H9 (cell line): ENCODE results near the gene RRAGB. TPM values are rescaled to one million over a fixed set of nuclear protein-coding genes. Genes with fewer than 3 reads are reported as not detected.
"Not testable (repeated sequence)": the region's sequence is repeated elsewhere in the genome, so short reads cannot be mapped to it uniquely, and the experiment has no call there.

Source experiments
- DNase-seq: peaks from one replicate; pipeline ENCODE4 v3.0.0-alpha.2; 2017
- H2AFZ ChIP-seq: one replicate; pipeline ENCODE4 v1.6.1; 2013; ENCODE audit warnings: mild to moderate bottlenecking, low read length, control low read depth, moderate library complexity
- H2AK5ac ChIP-seq: 2 replicates; pipeline ENCODE4 v1.6.1; 2013; ENCODE audit warnings: low read length, control low read depth, mixed read lengths; ENCODE audit not compliant: insufficient read length
- H2BK120ac ChIP-seq: one replicate; pipeline ENCODE4 v1.6.1; 2013; ENCODE audit warnings: low read depth, mild to moderate bottlenecking, low read length, control low read depth, inconsistent platforms; ENCODE audit not compliant: poor library complexity, severe bottlenecking
- H2BK12ac ChIP-seq: 2 replicates; pipeline ENCODE4 v1.6.1; 2013; ENCODE audit warnings: low read length, control low read depth, mixed read lengths, low read depth; ENCODE audit not compliant: insufficient read length
- H2BK15ac ChIP-seq: 2 replicates; pipeline ENCODE4 v1.6.1; 2013; ENCODE audit warnings: low read depth, low read length, control low read depth
- H2BK20ac ChIP-seq: one replicate; pipeline ENCODE4 v1.6.1; 2013; ENCODE audit warnings: low read depth, mild to moderate bottlenecking, low read length, control low read depth, inconsistent platforms; ENCODE audit not compliant: poor library complexity, severe bottlenecking
- H2BK5ac ChIP-seq: 2 replicates; pipeline ENCODE4 v1.6.1; 2013; ENCODE audit warnings: low read length, control low read depth, mixed read lengths; ENCODE audit not compliant: insufficient read length
- H3K14ac ChIP-seq: 2 replicates; pipeline ENCODE4 v1.6.1; 2013; ENCODE audit warnings: low read length, control low read depth; ENCODE audit not compliant: insufficient read depth
- H3K18ac ChIP-seq: 2 replicates; pipeline ENCODE4 v1.6.1; 2013; ENCODE audit warnings: low read depth, mild to moderate bottlenecking, mixed read lengths, low read length, control low read depth; ENCODE audit not compliant: insufficient read length
- H3K23ac ChIP-seq: 2 replicates; pipeline ENCODE4 v1.6.1; 2013; ENCODE audit warnings: low read length, control low read depth, mixed read lengths, low read depth; ENCODE audit not compliant: insufficient read length
- H3K23me2 ChIP-seq: 2 replicates; pipeline ENCODE4 v1.6.1; 2013; ENCODE audit warnings: low read depth, mild to moderate bottlenecking, mixed read lengths, low read length, control low read depth; ENCODE audit not compliant: insufficient read length, poor library complexity, severe bottlenecking
- H3K27ac ChIP-seq: 2 replicates; pipeline ENCODE4 v1.5.1; 2013; ENCODE audit warnings: low read length, control low read depth, mixed read lengths, low read depth; ENCODE audit not compliant: insufficient read length
- H3K27me3 ChIP-seq: 2 replicates; pipeline ENCODE4 v1.6.1; 2013; ENCODE audit warnings: low read length, control low read depth, inconsistent platforms; ENCODE audit not compliant: insufficient read depth
- H3K4ac ChIP-seq: 2 replicates; pipeline ENCODE4 v1.6.1; 2013; ENCODE audit warnings: low read depth, mild to moderate bottlenecking, control low read depth, inconsistent platforms, low read length, moderate library complexity
- H3K4me1 ChIP-seq: 2 replicates; pipeline ENCODE4 v1.6.1; 2013; ENCODE audit warnings: low read length, control low read depth, inconsistent platforms; ENCODE audit not compliant: insufficient read depth
- H3K4me2 ChIP-seq: 2 replicates; pipeline ENCODE4 v1.6.1; 2013; ENCODE audit warnings: low read length, control low read depth, mixed read lengths; ENCODE audit not compliant: insufficient read length, insufficient read depth
- H3K56ac ChIP-seq: 2 replicates; pipeline ENCODE4 v1.6.1; 2013; ENCODE audit warnings: low read depth, mild to moderate bottlenecking, mixed read lengths, low read length, control low read depth; ENCODE audit not compliant: insufficient read length
- H3K79me1 ChIP-seq: 2 replicates; pipeline ENCODE4 v1.6.1; 2013; ENCODE audit warnings: low read depth, mild to moderate bottlenecking, moderate library complexity, low read length, control low read depth, inconsistent platforms; ENCODE audit not compliant: insufficient read depth, poor library complexity, severe bottlenecking
- H3K79me2 ChIP-seq: 2 replicates; pipeline ENCODE4 v1.6.1; 2013; ENCODE audit warnings: low read length, control low read depth, inconsistent platforms; ENCODE audit not compliant: insufficient read depth
- H3K9ac ChIP-seq: 2 replicates; pipeline ENCODE4 v1.6.1; 2013; ENCODE audit warnings: low read length, control low read depth, mixed read lengths; ENCODE audit not compliant: insufficient read length; ENCODE audit errors: extremely low read depth
- H3K9me3 ChIP-seq: one replicate; pipeline ENCODE4 v1.6.1; 2013; ENCODE audit warnings: low read depth, low read length, inconsistent platforms; ENCODE audit not compliant: control insufficient read depth
- H3T11ph ChIP-seq: one replicate; pipeline ENCODE4 v1.6.1; 2013; ENCODE audit warnings: mild to moderate bottlenecking, low read length, control low read depth, inconsistent platforms
- H4K20me1 ChIP-seq: one replicate; pipeline ENCODE4 v1.6.1; 2013; ENCODE audit not compliant: control insufficient read depth, insufficient read length, insufficient read depth
- H4K5ac ChIP-seq: 2 replicates; pipeline ENCODE4 v1.6.1; 2013; ENCODE audit warnings: low read depth, mild to moderate bottlenecking, mixed read lengths, low read length, control low read depth; ENCODE audit not compliant: insufficient read length
- H4K8ac ChIP-seq: replicated peaks from 2 replicates; pipeline ENCODE4 v1.6.1; 2013; ENCODE audit warnings: low read length, control low read depth, mixed read lengths, low read depth; ENCODE audit not compliant: insufficient read length
- H4K91ac ChIP-seq: 2 replicates; pipeline ENCODE4 v1.6.1; 2013; ENCODE audit warnings: low read depth, mild to moderate bottlenecking, moderate library complexity, mixed read lengths, low read length, control low read depth; ENCODE audit not compliant: insufficient read length
- H3K27ac Mint-ChIP-seq, 3 experiments: 2 replicates in 2 of 3; 3 replicates in 1 of 3; pipeline ENCODE4 v1.8.0; 2020 to 2021; ENCODE audit warnings: mixed read lengths in 3 of 3, mild to moderate bottlenecking in 1 of 3, moderate library complexity in 1 of 3
- H3K27me3 Mint-ChIP-seq: 2 replicates; pipeline ENCODE4 v1.8.0; 2021; ENCODE audit warnings: low read depth, mild to moderate bottlenecking, moderate library complexity, mixed read lengths
- H3K36me3 Mint-ChIP-seq, 3 experiments: 2 replicates in 2 of 3; 3 replicates in 1 of 3; pipeline ENCODE4 v1.8.0; 2020 to 2021; ENCODE audit warnings: low read depth in 3 of 3, mixed read lengths in 3 of 3; ENCODE audit not compliant: insufficient read depth in 1 of 3
- H3K4me1 Mint-ChIP-seq, 2 experiments: 2 replicates each; pipeline ENCODE4 v1.8.0; 2020; ENCODE audit warnings: mixed read lengths in 2 of 2
- H3K4me3 Mint-ChIP-seq, 2 experiments: 2 replicates in 1 of 2; 3 replicates in 1 of 2; pipeline ENCODE4 v1.8.0; 2020 to 2021; ENCODE audit warnings: mild to moderate bottlenecking in 2 of 2, mixed read lengths in 2 of 2, moderate library complexity in 1 of 2
- H3K9me3 Mint-ChIP-seq, 2 experiments: 2 replicates in 1 of 2; 3 replicates in 1 of 2; pipeline ENCODE4 v1.8.0; 2020; ENCODE audit warnings: mild to moderate bottlenecking in 2 of 2, mixed read lengths in 2 of 2, moderate library complexity in 1 of 2
- CTCF ChIP-seq: fragments of 200-600 bp; sonication (generic); conservative IDR thresholded peaks from 3 replicates; pipeline ENCODE4 v1.8.0; 2021; ENCODE audit warnings: antibody characterized with exemption, mild to moderate bottlenecking
- WGBS: extraction: QIAGEN DNeasy Blood & Tissue Kit; methylation state at CpG from one replicate; pipeline ENCODE4 v1.1.7; 2013; ENCODE audit warnings: missing lambda C conversion rate, low lambda C conversion rate, mixed read lengths; ENCODE audit not compliant: insufficient read length; ENCODE audit errors: extremely low coverage; 5-methylcytosine and 5-hydroxymethylcytosine counted together
- total RNA-seq: library from RNA; stranded (reverse); gene quantifications from 2 replicates; pipeline ENCODE4 v1.2.1, GENCODE V29; 2021

RRAGB gene
- total RNA-seq, 1 experiment from 2014 or later = 10.3 TPM

GRCh38 chrX:55702671-55703070 is 14.9 kb upstream of the RRAGB start:
- Mint-ChIP-seq H3K4me1 (no peaks in the 10 kb centered on the region), H3K36me3 (peaks cover 0 to 30% (median 7%) of the 10 kb centered on the region in 3 experiments; a peak in 5 of 7 replicates), H3K9me3 (peaks cover 89 to 92% of the 10 kb centered on the region in 2 experiments), H3K27me3 (no peaks in the 10 kb centered on the region; the same call in none of the 2 replicates), H3K27ac (no peak overlapping the region), H3K4me3 (no peak overlapping the region)
- TF ChIP-seq CTCF = no peak
- no CpG with 5 or more reads among the region's 5 CpGs for WGBS
- no peak overlapping the region for H3K4ac ChIP-seq
- no peaks in the 10 kb centered on the region for H4K20me1 ChIP-seq
- no peak overlapping the region for H3K18ac ChIP-seq
- H3K79me1 ChIP-seq = no peaks in the 10 kb centered on the region
- H3T11ph ChIP-seq = no peak overlapping the region
- H2BK5ac ChIP-seq = no peak overlapping the region
- H4K8ac ChIP-seq = no peak overlapping the region
- no peak overlapping the region for H3K23ac ChIP-seq
- H4K91ac ChIP-seq = no peak overlapping the region
- H3K23me2 ChIP-seq = no peaks in the 10 kb centered on the region
- H2AK5ac ChIP-seq = no peak overlapping the region
- H2BK12ac ChIP-seq = no peak overlapping the region
- H3K4me2 ChIP-seq = no peak overlapping the region
- DNase-seq = no peak
- no peaks in the 10 kb centered on the region for H3K4me1 ChIP-seq
- H2AFZ ChIP-seq = no peak overlapping the region
- no peak overlapping the region for H3K9ac ChIP-seq
- peaks cover 60% of the 10 kb centered on the region for H3K9me3 ChIP-seq
- H3K27ac ChIP-seq = no peak overlapping the region
- H3K56ac ChIP-seq = no peak overlapping the region
- no peak overlapping the region for H4K5ac ChIP-seq
- no peaks in the 10 kb centered on the region for H3K27me3 ChIP-seq
- no peaks in the 10 kb centered on the region for H3K79me2 ChIP-seq
- no peak overlapping the region for H2BK15ac ChIP-seq
- H2BK20ac ChIP-seq = no peak overlapping the region
- H2BK120ac ChIP-seq = no peak overlapping the region
- H3K14ac ChIP-seq = no peak overlapping the region

- not testable (repeated sequence) for H2BK12ac ChIP-seq, H4K8ac ChIP-seq, H3K9ac ChIP-seq, H3K4me1 Mint-ChIP-seq, H3K79me2 ChIP-seq, H2BK20ac ChIP-seq, H2BK15ac ChIP-seq, H3K23me2 ChIP-seq, H3T11ph ChIP-seq, H3K79me1 ChIP-seq, H2BK5ac ChIP-seq, H4K20me1 ChIP-seq, H3K14ac ChIP-seq, H3K27me3 ChIP-seq, H4K5ac ChIP-seq, H3K4me2 ChIP-seq, H3K18ac ChIP-seq, H4K91ac ChIP-seq, H3K4me1 ChIP-seq, H3K27me3 Mint-ChIP-seq, H3K23ac ChIP-seq, H3K27ac Mint-ChIP-seq, DNase-seq, H3K27ac ChIP-seq, H3K56ac ChIP-seq, H2AFZ ChIP-seq, H3K4me3 Mint-ChIP-seq, H2BK120ac ChIP-seq, H3K4ac ChIP-seq, H2AK5ac ChIP-seq
- H3K9me3 Mint-ChIP-seq = peaks cover 89 to 94% of the 10 kb centered on the region in 2 experiments
- no CpG with 5 or more reads among the region's 2 CpGs for WGBS
- peaks cover 0 to 29% (median 7%) of the 10 kb centered on the region in 3 experiments; a peak in 5 of 7 replicates for H3K36me3 Mint-ChIP-seq
- H3K9me3 ChIP-seq = peaks cover 59% of the 10 kb centered on the region
Observed at GRCh38 chrX:55703436-55703835, 14.1 kb upstream of the RRAGB start.
